Hepatocyte (in vitro differentiated cells): Measurements from ENCODE around the gene C20orf204. TPM values are rescaled to one million over a fixed set of nuclear protein-coding genes. Genes with fewer than 3 reads are reported as not detected.

Source experiments
- DNase-seq: peaks from one replicate; pipeline ENCODE4 v3.0.0-alpha.2; 2016; ENCODE audit warnings: low spot score
- H2AFZ ChIP-seq: fragments of 200-600 bp; sonication (generic); 2 replicates; pipeline ENCODE4 v1.6.0; 2016; ENCODE audit warnings: antibody characterized with exemption, mild to moderate bottlenecking
- H3K27ac ChIP-seq: fragments of 200-600 bp; sonication (generic); 2 replicates; pipeline ENCODE4 v1.5.1; 2016; ENCODE audit warnings: mild to moderate bottlenecking
- H3K27me3 ChIP-seq: fragments of 200-600 bp; sonication (generic); 2 replicates; pipeline ENCODE4 v1.6.1; 2016
- H3K36me3 ChIP-seq: fragments of 200-600 bp; sonication (generic); replicated peaks from 2 replicates; pipeline ENCODE4 v1.5.1; 2016; ENCODE audit warnings: low read depth; ENCODE audit not compliant: insufficient read depth
- H3K4me1 ChIP-seq: fragments of 200-600 bp; sonication (generic); 2 replicates; pipeline ENCODE4 v1.5.1; 2016; ENCODE audit warnings: mild to moderate bottlenecking, moderate library complexity; ENCODE audit not compliant: insufficient read depth
- H3K4me2 ChIP-seq: fragments of 200-600 bp; sonication (generic); 2 replicates; pipeline ENCODE4 v1.6.0; 2016
- H3K4me3 ChIP-seq: fragments of 200-600 bp; sonication (generic); 2 replicates; pipeline ENCODE4 v1.5.1; 2016; ENCODE audit warnings: mild to moderate bottlenecking
- H3K79me2 ChIP-seq: fragments of 200-600 bp; sonication (generic); 2 replicates; pipeline ENCODE4 v1.6.0; 2017; ENCODE audit warnings: mild to moderate bottlenecking
- H3K9me2 ChIP-seq: fragments of 200-600 bp; sonication (generic); replicated peaks from 2 replicates; pipeline ENCODE4 v1.6.0; 2017; ENCODE audit warnings: mild to moderate bottlenecking; ENCODE audit not compliant: insufficient read depth
- H3K9me3 ChIP-seq: fragments of 200-600 bp; sonication (generic); 2 replicates; pipeline ENCODE4 v1.5.1; 2016; ENCODE audit warnings: low read depth, mild to moderate bottlenecking
- H4K20me1 ChIP-seq: fragments of 200-600 bp; sonication (generic); 2 replicates; pipeline ENCODE4 v1.6.0; 2016; ENCODE audit warnings: mild to moderate bottlenecking; ENCODE audit not compliant: insufficient read depth, poor library complexity, severe bottlenecking
- CTCF ChIP-seq: fragments of 200-600 bp; sonication (generic); IDR thresholded peaks from 2 replicates; pipeline ENCODE4 v1.5.1; 2016; ENCODE audit warnings: antibody characterized with exemption, mild to moderate bottlenecking; ENCODE audit not compliant: poor library complexity
- EZH2 ChIP-seq: fragments of 200-600 bp; sonication (generic); IDR thresholded peaks from 2 replicates; pipeline ENCODE4 v1.6.1; 2016; ENCODE audit warnings: antibody characterized with exemption, mild to moderate bottlenecking, borderline replicate concordance
- EZH2phosphoT487 ChIP-seq: fragments of 200-600 bp; sonication (generic); IDR thresholded peaks from one replicate; pipeline ENCODE4 v1.6.1; 2018; ENCODE audit warnings: antibody characterized with exemption, mild to moderate bottlenecking, low read depth, moderate library complexity; ENCODE audit not compliant: unreplicated experiment, severe bottlenecking
- WGBS: methylation state at CpG from one replicate; pipeline ENCODE4 v1.1.6; 2016; ENCODE audit warnings: low lambda C conversion rate; ENCODE audit errors: missing lambda C conversion rate; 5-methylcytosine and 5-hydroxymethylcytosine counted together
- polyA plus RNA-seq: library from polyadenylated mRNA; unstranded; fragments of >200 nt; fragmentation: Nextera tagmentation; extraction: Ambion mirVana; gene quantifications from 2 replicates; pipeline ENCODE4 v1.2.1, GENCODE V29; 2016
- total RNA-seq: library from RNA; depleted of rRNA; stranded (reverse); fragments of >200 nt; gene quantifications from 2 replicates; pipeline ENCODE4 v1.2.3, GENCODE V29; 2014

The C20orf204 gene
- total and polyA plus RNA-seq, 2 experiments from 2014 or later = 0.57 to 1.7 TPM

- no peaks in the 10 kb centered on the region for H3K9me3 ChIP-seq
- peak overlapping the region; percentile 99 for H3K4me2 ChIP-seq
- H3K4me3 ChIP-seq = no peak overlapping the region
- DNase-seq = no peak
- H3K36me3 ChIP-seq = no peaks in the 10 kb centered on the region
- H4K20me1 ChIP-seq = peaks cover 6% of the 10 kb centered on the region
- H3K4me1 ChIP-seq = peaks cover 31% of the 10 kb centered on the region
- no peak overlapping the region for H3K27ac ChIP-seq
- peaks cover 44% of the 10 kb centered on the region for H3K27me3 ChIP-seq
- TF ChIP-seq CTCF (no peak), EZH2 (no peak), EZH2phosphoT487 (no peak)
- H3K79me2 ChIP-seq = no peaks in the 10 kb centered on the region
- H3K9me2 ChIP-seq = no peaks in the 10 kb centered on the region
- 28% methylated on average over 15 of the region's 36 CpGs for WGBS
- no peak overlapping the region for H2AFZ ChIP-seq
Observed at GRCh38 chr20:64037498-64038213, 1.7 kb downstream of the C20orf204 start.

GRCh38 chr20:64038224-64038564 is 2.2 kb downstream of the C20orf204 start:
- Histone ChIP-seq H3K27me3 (peaks cover 44% of the 10 kb centered on the region), H3K4me3 (peak overlapping the region; percentile 57), H3K9me3 (no peaks in the 10 kb centered on the region), H3K27ac (no peak overlapping the region), H3K4me1 (peaks cover 31% of the 10 kb centered on the region), H3K4me2 (peak overlapping the region; percentile 99), H2AFZ (no peak overlapping the region), H3K36me3 (no peaks in the 10 kb centered on the region), H3K79me2 (no peaks in the 10 kb centered on the region), H3K9me2 (no peaks in the 10 kb centered on the region), H4K20me1 (peaks cover under 1% of the 10 kb centered on the region)
- WGBS = 0% methylated on average over 7 of the region's 30 CpGs
- TF ChIP-seq EZH2 (no peak), EZH2phosphoT487 (no peak), CTCF (no peak)
- DNase-seq = no peak

GRCh38 chr20:64038565-64039292 is 2.7 kb downstream of the C20orf204 start:
- H3K4me3 ChIP-seq = peak overlapping the region; percentile 57
- no peaks in the 10 kb centered on the region for H4K20me1 ChIP-seq
- DNase-seq = peak; percentile 90
- no peaks in the 10 kb centered on the region for H3K36me3 ChIP-seq
- H3K4me1 ChIP-seq = peaks cover 31% of the 10 kb centered on the region
- no peak for TF ChIP-seq EZH2
- TF ChIP-seq CTCF = peak; percentile 62
- no peak for TF ChIP-seq EZH2phosphoT487
- H3K79me2 ChIP-seq = no peaks in the 10 kb centered on the region
- H3K9me3 ChIP-seq = no peaks in the 10 kb centered on the region
- H3K27me3 ChIP-seq = peaks cover 49% of the 10 kb centered on the region
- 1% methylated on average over 83 of the region's 91 CpGs for WGBS
- H3K9me2 ChIP-seq = no peaks in the 10 kb centered on the region
- peak overlapping the region; percentile 99 for H3K4me2 ChIP-seq
- H3K27ac ChIP-seq = no peak overlapping the region
- H2AFZ ChIP-seq = peak overlapping the region; percentile 84
